C4-2B (cell line): ENCODE data around the gene CMTM8.

ENCODE experiments used
- CTCF ChIP-seq: fragments of 450-650 bp; conservative IDR thresholded peaks from 2 replicates; pipeline ENCODE4 v1.5.1; 2017; ENCODE audit warnings: mild to moderate bottlenecking
- ZFX ChIP-seq: fragments of 450-650 bp; IDR thresholded peaks from 2 replicates; pipeline ENCODE4 v1.6.1; 2017

- TF ChIP-seq CTCF: no peak
- TF ChIP-seq ZFX: no peak
Measured at GRCh38 chr3:32193101-32193500, 45.4 kb upstream of the CMTM8 start.
